Skin of body (tissue), 2 donors: ENCODE data around the gene SDF4. TPM values are rescaled to one million over a fixed set of nuclear protein-coding genes. Genes with fewer than 3 reads are reported as not detected.
A peak's percentile ranks its signal among the peaks of the same experiment; 100 is the strongest.
"Not testable (repeated sequence)": the region's sequence is repeated elsewhere in the genome, so short reads cannot be mapped to it uniquely, and the experiment has no call there.

ENCODE experiments used
- DNase-seq: peaks from one replicate; lab custom pipeline; 2025; lab: John Stamatoyannopoulos, UW
- total RNA-seq: library from RNA; depleted of rRNA; stranded (reverse); fragments of >200 nt; gene quantifications from one replicate; pipeline ENCODE4 v1.2.3, GENCODE V29; 2014

Gene SDF4
- total RNA-seq, 1 donor from 2014 or later = 40.8 TPM

DNA sequence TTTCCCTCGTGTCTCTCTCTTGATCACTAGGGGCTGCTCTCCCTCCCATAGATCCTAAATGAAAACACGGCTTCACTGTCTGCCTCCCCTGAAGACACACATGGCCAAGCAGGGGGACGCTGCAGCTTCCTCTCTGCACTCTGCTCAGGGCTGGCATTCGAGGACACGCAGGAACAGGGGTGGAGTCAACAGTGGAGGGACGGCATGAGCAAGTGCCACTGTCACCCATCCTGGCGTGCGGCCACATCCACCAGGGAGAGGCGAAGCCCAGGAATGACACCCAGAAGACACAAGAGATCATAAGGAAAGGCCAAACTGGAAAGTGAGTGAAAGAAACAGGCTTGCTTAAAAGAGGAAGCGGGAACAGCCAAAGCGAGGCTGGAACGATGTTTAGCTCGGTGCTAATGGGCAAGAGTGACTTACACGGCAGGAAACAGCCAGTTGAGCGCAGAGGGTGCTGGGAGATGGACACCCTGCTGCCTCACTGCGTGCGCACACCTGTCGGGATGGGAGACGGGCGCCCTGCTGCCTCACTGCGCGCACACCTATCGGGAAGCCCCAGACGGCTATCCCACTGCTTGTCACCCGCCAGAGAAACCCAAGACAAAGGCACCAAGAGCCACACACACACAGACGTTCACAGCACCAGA, 28.3 kb upstream of the SDF4 start:
- DNase-seq = peak; percentile 24

DNA sequence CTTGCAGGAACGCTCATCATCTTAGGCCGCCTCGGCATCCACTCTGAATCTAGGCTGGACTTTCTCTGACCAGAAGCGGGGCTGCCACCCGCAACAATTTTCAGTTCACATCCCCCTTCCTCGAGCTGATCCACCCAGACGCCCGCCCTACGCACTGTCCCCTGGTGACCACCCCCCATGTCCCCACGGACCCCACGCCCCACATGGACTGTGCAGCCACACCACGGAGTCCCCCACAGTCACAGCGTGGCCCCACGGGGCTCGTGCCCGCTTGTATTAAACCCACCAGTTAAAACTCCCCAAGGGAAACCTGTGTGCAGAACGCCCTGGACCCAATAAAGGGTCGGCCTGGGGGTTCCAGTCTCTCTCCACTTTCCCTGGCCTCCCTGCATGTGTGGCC, 27.7 kb upstream of the SDF4 start:
- DNase-seq = no peak

DNA sequence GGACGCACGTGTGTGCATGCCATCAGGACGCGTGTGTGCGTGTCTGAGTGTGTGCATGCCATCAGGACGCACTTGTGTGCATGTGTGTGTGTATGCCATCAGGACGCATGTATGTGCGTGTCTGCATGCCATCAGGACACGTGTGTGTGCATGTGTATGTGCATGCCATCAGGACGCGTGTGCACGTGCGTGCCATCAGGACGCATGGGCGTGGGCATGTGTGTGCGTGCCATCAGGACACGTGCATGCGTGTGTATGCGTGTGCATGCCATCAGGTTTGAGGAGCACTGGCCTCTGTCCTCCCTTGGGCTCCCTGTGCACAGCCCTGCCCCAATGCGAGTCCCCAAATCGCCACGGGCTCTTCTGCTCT, 27.3 kb upstream of the SDF4 start:
- no peak for DNase-seq

- no peak for DNase-seq
Observed at GRCh38 chr1:1256956-1257871, 25.4 kb upstream of the SDF4 start.

DNA sequence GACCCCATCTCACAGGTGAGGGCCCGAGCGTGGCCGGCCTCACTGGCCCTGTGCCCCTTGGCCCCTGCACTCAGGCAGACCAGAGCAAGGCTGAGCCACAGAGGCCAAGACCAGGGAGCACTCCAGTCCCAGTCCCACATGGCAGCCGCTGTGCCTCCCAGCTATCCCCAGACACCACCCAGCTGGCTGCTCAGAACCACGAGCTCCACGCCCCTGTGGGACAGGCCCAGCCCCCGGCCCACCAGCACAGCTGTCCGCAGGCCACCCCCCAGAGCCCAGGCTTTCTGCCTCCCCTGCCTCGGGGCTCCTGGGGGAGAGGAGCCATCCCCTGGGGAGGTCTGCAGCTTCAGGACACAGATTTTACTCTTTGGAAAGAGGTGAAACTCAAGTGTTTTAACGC, 23.8 kb upstream of the SDF4 start:
- no peak for DNase-seq

GRCh38 chr1:1255078-1255477, 23.3 kb upstream of the SDF4 start:
- DNase-seq = no peak

- DNase-seq = no peak
Observed at GRCh38 chr1:1254667-1254998, 22.8 kb upstream of the SDF4 start.

- DNase-seq = no peak
Observed at GRCh38 chr1:1253972-1254666, 22.3 kb upstream of the SDF4 start.

- DNase-seq = no peak
Observed at GRCh38 chr1:1253314-1253713, 21.5 kb upstream of the SDF4 start.

DNA sequence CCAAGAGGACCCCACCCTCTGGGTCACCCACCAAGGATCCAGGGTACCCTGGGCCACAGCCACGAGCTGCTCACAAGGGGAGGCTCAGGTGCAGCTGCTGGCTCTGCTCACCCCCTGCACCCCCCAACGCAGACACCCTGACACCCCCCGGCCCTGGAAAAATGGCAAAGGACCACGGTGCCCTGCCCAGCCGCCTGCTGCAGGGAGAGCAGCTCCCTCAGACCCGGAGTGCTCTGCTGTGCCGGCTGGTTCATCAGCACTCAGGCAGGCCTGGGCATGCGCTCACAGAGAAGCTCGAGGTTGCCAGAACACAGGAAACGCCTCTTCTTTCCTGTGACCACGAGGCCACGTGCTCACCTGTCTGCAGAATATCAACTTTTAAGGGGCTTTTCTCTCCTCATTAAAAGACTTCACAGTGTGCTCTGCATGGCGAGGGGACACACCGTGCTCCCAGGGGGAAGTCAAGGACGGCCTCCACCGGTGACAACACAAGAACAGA, 19.0 kb upstream of the SDF4 start:
- no peak for DNase-seq

- not testable (repeated sequence) for DNase-seq
Observed at GRCh38 chr1:1248009-1248913, 16.5 kb upstream of the SDF4 start.

DNA sequence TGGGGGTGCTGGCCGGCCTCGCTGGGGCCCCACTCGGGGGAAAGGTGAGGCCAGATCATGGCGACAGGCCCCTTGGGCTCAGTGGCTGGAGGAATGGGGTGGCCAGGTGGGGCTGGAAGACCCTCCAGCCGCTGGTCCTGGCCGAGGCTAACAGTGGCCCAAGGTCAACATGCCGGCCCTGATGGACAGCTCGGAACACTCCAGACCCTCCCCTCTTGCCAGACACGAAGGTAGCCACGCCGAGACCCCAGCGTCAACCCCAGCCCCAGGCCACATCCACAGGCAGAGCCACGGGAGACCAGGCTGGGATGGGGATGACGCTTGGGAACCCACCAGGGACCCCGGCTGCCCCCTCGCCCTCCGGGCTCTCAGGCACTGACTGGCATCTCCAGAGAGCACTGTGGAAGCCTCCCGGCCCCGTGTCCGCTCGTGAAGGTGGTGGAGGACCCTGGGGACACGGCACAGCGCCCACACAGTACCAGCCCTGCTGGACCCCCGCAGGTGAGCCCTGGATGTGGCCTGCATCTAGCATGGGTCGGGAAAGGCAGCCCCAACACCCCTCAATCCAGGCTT, 15.6 kb upstream of the SDF4 start:
- DNase-seq = no peak

DNA sequence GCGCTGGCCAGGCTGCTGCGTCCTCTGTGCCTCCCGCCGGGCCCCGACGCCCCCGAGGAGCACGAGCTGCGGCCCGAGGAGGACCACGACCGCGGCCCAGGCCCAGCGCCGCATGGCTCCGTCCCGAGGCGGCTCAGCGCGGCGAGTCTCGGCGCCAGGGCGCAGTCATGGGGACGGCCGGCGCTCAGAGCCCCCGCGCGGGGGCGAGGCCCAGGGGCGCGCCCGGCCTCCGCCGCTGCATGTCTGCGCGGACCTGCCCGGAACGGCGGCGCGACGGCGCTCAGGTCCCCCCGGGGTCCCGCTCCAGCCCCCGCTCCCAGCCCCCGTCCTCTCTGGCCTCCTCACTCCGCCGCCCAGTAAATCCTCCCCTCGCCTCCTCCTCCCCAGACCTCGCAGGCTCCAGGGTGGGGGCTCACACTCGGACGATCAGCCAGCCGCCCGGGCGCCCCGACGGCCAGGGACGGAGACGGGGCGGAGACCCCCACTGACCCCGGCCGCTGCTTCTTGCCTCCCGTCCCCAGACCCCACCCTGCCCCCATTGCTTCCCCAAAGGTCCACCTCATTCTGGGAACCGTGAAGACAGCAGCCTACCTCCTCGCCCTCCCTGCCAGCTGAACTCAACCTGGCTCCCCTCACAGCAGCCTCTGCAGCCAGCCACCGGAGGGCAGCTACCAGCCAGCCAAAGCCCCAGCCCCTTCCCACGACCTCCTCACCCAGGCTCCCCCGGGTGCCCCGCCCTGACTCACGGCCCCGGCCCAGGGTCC, 15.0 kb upstream of the SDF4 start, which contains the start of gene C1QTNF12:
C1QTNF12 (minus strand) TSS at position 146 of the 764 bp plus-strand sequence; CDS start at position 114, 32 bp downstream.
- no peak for DNase-seq

- no peak for DNase-seq
Observed at GRCh38 chr1:1245817-1246576, 14.2 kb upstream of the SDF4 start.

DNA sequence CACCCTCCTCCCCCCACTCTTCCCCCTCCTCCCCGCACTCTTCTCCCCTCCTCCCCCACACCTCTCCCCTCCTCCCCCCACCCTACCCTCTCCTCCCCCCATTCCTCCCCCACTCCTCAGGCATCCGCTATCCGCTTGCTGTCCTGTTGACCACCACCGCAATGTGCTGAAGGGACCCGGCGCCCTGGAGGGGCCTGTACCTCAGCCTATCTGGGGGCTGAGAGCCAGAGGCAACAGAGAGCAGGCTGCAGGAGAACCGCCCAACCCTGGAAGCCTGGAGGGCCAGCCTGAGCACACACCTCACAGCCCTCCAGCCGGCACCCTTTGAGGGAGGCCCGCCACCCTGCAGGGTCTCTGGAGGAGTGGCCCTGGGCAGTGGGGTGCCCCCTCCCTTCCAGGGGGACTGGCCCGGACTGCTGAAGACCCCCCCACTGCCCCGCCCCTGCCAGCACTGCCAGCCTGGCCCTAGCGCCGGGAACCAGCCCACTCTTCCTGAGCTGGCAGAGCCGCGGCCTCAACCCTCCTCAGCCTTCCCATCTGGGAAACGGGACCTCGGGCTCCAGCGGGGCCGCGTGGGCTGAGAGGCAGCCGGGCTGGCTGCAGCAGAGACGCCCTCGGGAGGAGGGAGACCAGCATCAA, 13.5 kb upstream of the SDF4 start:
- no peak for DNase-seq

GRCh38 chr1:1244192-1244811, 12.5 kb upstream of the SDF4 start:
- DNase-seq = no peak

- no peak for DNase-seq
Observed at GRCh38 chr1:1243807-1244191, 12.0 kb upstream of the SDF4 start.

DNA sequence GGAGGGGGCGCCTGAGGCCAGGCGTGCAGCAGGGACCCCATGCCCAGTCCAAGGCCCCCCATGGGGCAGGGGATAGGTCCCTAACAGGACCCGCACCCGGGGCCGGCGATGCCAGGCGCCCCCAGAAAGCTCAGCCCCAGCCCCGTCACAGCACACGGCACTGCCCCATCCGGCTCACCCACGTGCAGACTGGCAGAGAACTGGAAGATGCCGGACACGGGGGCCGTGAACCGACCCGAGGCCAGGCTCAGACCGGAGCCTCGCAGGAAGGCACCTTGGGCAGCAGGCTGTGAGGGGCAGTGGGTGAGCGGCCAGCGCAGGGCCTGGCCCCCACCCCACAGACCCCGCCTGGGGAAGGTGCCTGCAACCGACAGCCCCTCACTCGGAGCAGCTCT, 11.5 kb upstream of the SDF4 start:
- DNase-seq = no peak
